Activated CD4-positive, alpha-beta T cell treated with anti-CD3 and anti-CD28 coated beads, Interleukin-2, amount 50 U/mL, for 24 hours (primary cell): ENCODE results near the gene TRPC3.
"Not testable (repeated sequence)": the region's sequence is repeated elsewhere in the genome, so short reads cannot be mapped to it uniquely, and the experiment has no call there.

ENCODE experiments used
- DNase-seq, 2 donors: peaks; one replicate each; pipeline ENCODE4 v3.0.0-alpha.2; 2020; ENCODE audit warnings: low read depth in 1 of 2, low spot score in 1 of 2

TRPC3 gene

DNA sequence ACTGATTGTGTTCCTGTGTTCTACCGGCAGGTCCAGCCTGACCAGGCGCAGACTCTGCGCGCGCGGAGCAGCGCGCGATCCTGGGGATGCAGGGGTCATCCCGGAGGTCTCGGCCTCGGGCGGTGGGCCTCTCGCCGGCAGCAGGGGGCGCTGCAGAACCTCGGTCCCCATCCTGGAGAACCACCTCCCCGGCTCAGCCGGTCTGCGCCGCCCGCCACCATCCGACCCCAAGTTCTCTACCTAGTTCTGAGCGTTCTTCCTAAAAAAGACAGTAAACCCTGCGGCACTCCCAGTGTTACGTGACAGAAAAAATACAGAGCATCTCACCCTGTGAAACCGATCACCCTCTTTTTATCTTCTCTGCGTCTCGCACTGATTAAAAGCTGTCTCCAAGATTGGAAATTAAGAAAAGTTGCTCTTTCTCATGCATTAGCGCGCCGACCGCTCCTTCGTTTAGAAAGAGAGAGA is 1.6 kb downstream of the TRPC3 start:
- DNase-seq = peak; percentile 70

GRCh38 chr4:121946644-121947043 is 5.2 kb downstream of the TRPC3 start:
- DNase-seq = no peak

DNA sequence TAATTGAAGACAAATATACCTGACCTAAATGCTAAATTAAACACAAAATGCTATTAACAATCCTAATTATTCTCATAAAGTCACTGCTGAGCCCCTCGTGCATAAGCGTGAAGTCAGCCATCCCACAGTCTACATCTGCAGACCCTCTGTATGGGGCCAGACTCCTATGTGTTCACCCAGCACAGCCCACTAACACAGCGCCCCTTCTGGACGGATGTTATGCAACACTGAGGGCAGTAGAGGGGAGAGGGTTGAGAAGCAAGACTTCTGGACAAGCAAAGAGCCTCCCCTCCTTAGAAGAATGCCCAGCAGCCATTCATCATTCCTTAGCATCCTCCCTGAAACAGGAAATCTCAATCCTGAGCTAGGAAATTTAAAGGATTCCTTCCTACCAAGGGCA is 7.9 kb downstream of the TRPC3 start:
- no peak for DNase-seq

- no peak for DNase-seq
Measured at GRCh38 chr4:121939690-121940089, 12.2 kb downstream of the TRPC3 start.

DNA sequence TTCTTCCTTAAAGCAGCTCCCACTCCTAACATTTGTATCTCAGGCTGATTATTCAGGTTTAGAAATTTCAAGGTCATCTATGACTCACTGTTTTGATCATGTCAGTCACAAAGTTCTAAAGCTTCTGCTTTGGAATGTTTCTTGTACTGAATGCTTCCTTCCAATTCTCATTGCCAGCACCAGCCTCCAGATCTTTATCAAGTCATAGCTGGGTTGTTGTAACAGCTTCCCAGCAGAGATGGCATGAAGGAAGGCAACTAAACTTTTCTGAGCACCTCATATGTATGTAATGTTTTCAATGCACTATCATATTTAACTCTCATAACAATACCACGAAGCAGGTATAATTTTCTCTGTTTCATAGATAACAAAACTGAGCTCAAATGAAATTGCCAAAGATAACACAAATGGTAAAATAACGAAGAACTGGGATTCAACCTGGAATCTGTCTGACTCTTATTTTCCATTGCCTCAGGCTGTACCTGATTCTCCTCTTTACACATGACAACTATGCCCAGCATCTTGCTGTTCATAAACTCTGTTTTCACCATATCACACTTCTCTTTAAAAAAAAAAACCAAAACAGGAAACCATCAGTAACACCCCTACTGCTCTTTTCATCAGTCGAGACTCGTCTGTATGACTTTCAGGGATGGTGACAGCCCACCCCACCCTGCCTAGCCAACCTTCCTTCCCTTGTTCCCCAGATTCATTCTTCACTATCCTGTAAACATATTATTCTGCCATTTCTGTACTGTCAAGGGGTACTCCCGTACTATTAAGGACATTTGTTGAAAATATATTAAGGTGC is 13.4 kb downstream of the TRPC3 start:
- DNase-seq = no peak

- DNase-seq = no peak
Measured at GRCh38 chr4:121936101-121936500, 15.8 kb downstream of the TRPC3 start.

DNA sequence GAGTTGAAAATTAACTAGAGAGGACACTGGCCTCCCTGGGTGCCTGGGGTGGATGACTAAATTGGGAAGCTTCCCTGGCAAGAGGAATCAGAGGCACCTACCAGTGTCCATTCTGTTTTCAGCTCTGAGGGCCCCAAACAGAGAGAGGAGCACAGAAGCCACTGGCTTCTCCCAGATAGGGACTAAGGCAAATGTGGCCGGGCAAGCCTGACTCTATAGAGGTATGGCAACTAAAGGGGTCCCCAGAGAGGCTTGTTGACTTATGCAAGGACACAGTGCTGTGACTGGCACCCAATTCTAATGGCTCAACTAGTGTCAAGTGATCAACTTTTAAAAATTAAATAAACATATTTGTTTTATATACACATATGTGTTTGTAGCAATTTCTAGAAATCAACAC is 17.2 kb downstream of the TRPC3 start:
- DNase-seq = no peak

GRCh38 chr4:121932212-121932974 is 19.5 kb downstream of the TRPC3 start:
- DNase-seq = no peak

GRCh38 chr4:121930304-121930703 is 21.6 kb downstream of the TRPC3 start:
- DNase-seq = no peak

- no peak for DNase-seq
Measured at GRCh38 chr4:121927948-121928347, 23.9 kb downstream of the TRPC3 start.

GRCh38 chr4:121926490-121926889 is 25.4 kb downstream of the TRPC3 start:
- not testable (repeated sequence) for DNase-seq

DNA sequence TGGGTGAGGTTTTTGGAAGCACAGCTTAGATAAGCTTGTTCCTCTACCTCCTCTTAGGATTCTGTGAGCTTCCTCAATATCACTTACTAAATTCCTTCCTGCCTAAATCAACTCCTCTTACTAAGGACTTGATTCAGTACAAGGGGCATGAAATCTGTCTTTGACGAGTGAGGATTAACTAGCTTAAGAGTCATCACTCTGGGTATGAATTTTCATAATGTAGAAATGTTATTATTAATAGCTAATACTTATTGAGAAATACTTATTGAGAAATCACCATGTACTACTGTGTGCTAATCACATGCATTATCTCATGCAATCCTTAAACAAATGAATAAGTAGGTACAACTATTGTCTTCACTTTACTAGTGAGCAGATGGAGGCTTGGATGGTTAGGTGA is 28.6 kb downstream of the TRPC3 start:
- no peak for DNase-seq

DNA sequence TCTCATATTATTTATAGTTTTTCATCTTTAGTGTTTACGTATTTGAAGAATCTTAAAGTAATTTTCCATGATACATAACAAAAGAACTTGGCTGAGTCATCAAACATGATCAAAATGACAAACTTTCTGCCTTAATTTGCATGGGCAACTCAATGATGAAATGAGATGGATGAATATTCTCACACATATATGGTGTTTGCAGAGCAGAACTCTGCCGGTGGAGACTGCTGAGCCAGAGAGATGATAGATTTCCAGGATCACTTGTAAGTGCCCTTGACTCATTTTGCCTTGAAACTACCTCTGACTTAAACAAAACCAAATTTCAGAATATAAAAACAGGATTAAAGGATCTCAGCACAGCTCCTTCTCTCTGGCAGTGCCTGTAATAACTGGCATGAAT is 38.2 kb downstream of the TRPC3 start:
- no peak for DNase-seq

DNA sequence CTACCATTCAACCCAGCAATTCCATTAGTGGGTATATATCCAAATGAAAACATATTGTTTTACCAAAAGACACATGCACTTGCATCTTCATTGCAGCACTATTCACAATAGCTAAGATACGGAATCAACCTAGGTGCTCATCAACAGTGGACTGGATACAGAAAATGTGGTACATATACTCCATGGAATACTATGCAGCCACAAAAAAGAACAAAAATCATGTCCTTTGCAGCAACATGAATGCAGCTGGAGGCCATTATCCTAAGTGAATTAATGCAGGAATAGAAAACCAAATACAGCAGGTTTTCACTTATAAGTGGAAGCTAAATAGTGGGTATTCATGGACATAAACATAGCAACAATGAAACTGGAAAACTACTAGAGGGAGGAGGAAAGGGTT is 43.5 kb downstream of the TRPC3 start:
- DNase-seq = no peak

GRCh38 chr4:121900132-121900983 is 51.5 kb downstream of the TRPC3 start:
- peak; percentile 9 to 41 for DNase-seq

GRCh38 chr4:121898150-121898549 is 53.7 kb downstream of the TRPC3 start:
- no peak for DNase-seq

DNA sequence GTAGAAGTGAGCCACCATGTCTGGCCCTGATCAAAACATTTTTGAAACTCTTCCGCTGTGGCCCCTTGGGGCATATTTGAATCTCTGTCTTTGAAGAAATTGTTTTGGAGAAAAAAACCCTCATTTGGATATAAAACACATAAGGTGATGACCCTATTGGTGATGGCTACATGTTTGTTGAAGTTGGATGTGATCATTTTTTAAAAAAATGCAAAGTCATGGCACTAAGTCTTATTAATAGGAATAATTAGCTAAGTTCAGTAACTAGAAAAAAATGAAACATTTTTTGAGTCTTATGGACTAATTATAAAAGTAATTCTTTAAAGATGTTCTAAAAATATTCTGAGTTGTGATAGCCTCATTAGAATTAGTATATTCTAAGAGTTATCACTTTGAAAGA is 63.7 kb downstream of the TRPC3 start:
- DNase-seq = no peak

DNA sequence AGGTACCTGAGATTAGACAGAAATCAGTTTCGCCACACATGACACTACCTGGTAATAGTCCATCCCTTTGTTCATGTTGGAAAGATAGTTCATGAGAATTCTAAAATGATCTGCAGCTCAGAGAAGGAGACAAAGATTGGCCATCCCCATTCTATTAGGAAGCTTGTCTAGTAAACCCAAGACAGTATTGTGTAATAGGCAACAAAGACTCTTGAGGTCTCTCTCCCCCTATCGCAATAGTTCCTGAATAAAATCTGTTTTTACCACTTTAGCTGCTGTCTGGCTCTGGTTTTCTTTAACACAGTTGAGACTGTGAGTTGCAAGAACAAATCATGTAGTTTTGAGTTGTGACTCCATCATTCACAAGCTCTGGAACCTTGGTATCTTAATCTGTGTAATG is 66.7 kb downstream of the TRPC3 start:
- DNase-seq = no peak

GRCh38 chr4:121881158-121881557 is 70.7 kb downstream of the TRPC3 start:
- DNase-seq = no peak

- no peak for DNase-seq
Measured at GRCh38 chr4:121879135-121879534, 72.7 kb downstream of the TRPC3 start.

- DNase-seq = no peak
Measured at GRCh38 chr4:121877041-121877773, 74.7 kb downstream of the TRPC3 start.
